ENCODE results near the gene CERS6. TPM values are rescaled to one million over a fixed set of nuclear protein-coding genes. Genes with fewer than 3 reads are reported as not detected.
"Not testable (repeated sequence)": the region's sequence is repeated elsewhere in the genome, so short reads cannot be mapped to it uniquely, and the experiment has no call there.

Gene CERS6
- total RNA-seq, 4 donors from 2014 or later, result 42.3 to 62.1 (median 50.6) TPM

GRCh38 chr2:168652997-168653921, 197.2 kb downstream of the CERS6 start:
- intact Hi-C loops (cut with DNase I; ENCODE audit: low total_unique reads) (no loop called here), in situ Hi-C loops (cut with MboI; ENCODE audit: low pct_ligation_motif_present in 1 of 4, low pct_unique_long_range_greater_than_20kb in 1 of 4, low sequenced_read_pairs in 3 of 4) (no loop called here)
- H3K27me3 ChIP-seq, result no peaks in the 10 kb centered on the region
- H3K4me1 ChIP-seq, result peaks cover 5 to 32% (median 6%) of the 10 kb centered on the region in 4 donors
- no peak overlapping the region for H3K27ac ChIP-seq
- H3K36me3 ChIP-seq, result no peaks in the 10 kb centered on the region
- WGBS, 2 donors (ENCODE audit: low coverage in 1 of 2), result 66 to 89% methylated on average over 3 of the region's 3 CpGs
- TF ChIP-seq EP300 (IDR thresholded peaks at IDR 0.05; ENCODE audit: low read depth), result no peak
- TF ChIP-seq CTCF (IDR thresholded peaks at IDR 0.05), result no peak
- TF ChIP-seq POLR2A (IDR thresholded peaks at IDR 0.05), result no peak
- no peak for TF ChIP-seq POLR2AphosphoS5 (IDR thresholded peaks at IDR 0.05)
- no peak overlapping the region for H3K4me3 ChIP-seq
- H3K9me3 ChIP-seq, result no peaks in the 10 kb centered on the region
- DNase-seq, result no peak

- H3K36me3 ChIP-seq, result no peaks in the 10 kb centered on the region
- H3K27me3 ChIP-seq, result no peaks in the 10 kb centered on the region
- intact Hi-C loops (cut with DNase I; ENCODE audit: low total_unique reads) (no loop called here), in situ Hi-C loops (cut with MboI; ENCODE audit: low pct_ligation_motif_present in 1 of 4, low pct_unique_long_range_greater_than_20kb in 1 of 4, low sequenced_read_pairs in 3 of 4) (no loop called here)
- DNase-seq, result no peak
- TF ChIP-seq EP300 (IDR thresholded peaks at IDR 0.05; ENCODE audit: low read depth) (no peak), POLR2AphosphoS5 (IDR thresholded peaks at IDR 0.05) (peak in 1 of 3 donors; percentile 16), POLR2A (IDR thresholded peaks at IDR 0.05) (no peak), CTCF (IDR thresholded peaks at IDR 0.05) (no peak)
- peak overlapping the region; percentile 22 to 65 (median 38) for H3K27ac ChIP-seq
- H3K4me3 ChIP-seq, result no peak overlapping the region
- peaks cover 0 to 26% (median 6%) of the 10 kb centered on the region in 4 donors for H3K4me1 ChIP-seq
- 54 to 60% methylated on average over 1 of the region's 1 CpG for WGBS, 2 donors (ENCODE audit: low coverage in 1 of 2)
- no peaks in the 10 kb centered on the region for H3K9me3 ChIP-seq
Measured at GRCh38 chr2:168654705-168655104, 198.6 kb downstream of the CERS6 start.

GRCh38 chr2:168655207-168655606, 199.1 kb downstream of the CERS6 start:
- H3K4me3 ChIP-seq, result no peak overlapping the region
- no peak for DNase-seq
- TF ChIP-seq CTCF (IDR thresholded peaks at IDR 0.05), result no peak
- TF ChIP-seq POLR2AphosphoS5 (IDR thresholded peaks at IDR 0.05), result no peak
- no peak for TF ChIP-seq EP300 (IDR thresholded peaks at IDR 0.05; ENCODE audit: low read depth)
- no peak for TF ChIP-seq POLR2A (IDR thresholded peaks at IDR 0.05)
- H3K9me3 ChIP-seq, result no peaks in the 10 kb centered on the region
- in situ Hi-C loops (cut with MboI; ENCODE audit: low pct_ligation_motif_present in 1 of 4, low pct_unique_long_range_greater_than_20kb in 1 of 4, low sequenced_read_pairs in 3 of 4), result no loop called here
- peak overlapping the region; percentile 22 to 65 (median 38) for H3K27ac ChIP-seq
- H3K27me3 ChIP-seq, result no peaks in the 10 kb centered on the region
- H3K36me3 ChIP-seq, result no peaks in the 10 kb centered on the region
- 97 to 100% methylated on average over 1 of the region's 1 CpG for WGBS, 2 donors (ENCODE audit: low coverage in 1 of 2)
- intact Hi-C loops (cut with DNase I; ENCODE audit: low total_unique reads), result no loop called here
- H3K4me1 ChIP-seq, result peaks cover 0 to 26% (median 6%) of the 10 kb centered on the region in 4 donors

GRCh38 chr2:168657378-168657777, 201.3 kb downstream of the CERS6 start:
- H3K36me3 ChIP-seq; DNase-seq; intact Hi-C loops (cut with DNase I; ENCODE audit: low total_unique reads); H3K27ac ChIP-seq; H3K4me3 ChIP-seq; H3K9me3 ChIP-seq; in situ Hi-C loops (cut with MboI; ENCODE audit: low pct_ligation_motif_present in 1 of 4, low pct_unique_long_range_greater_than_20kb in 1 of 4, low sequenced_read_pairs in 3 of 4); H3K27me3 ChIP-seq: not testable (repeated sequence)
- WGBS, 2 donors (ENCODE audit: low coverage in 1 of 2), result 100% methylated on average over 11 of the region's 24 CpGs; no CpG with 5 or more reads in 1 of the 2 donors
- peaks cover 0 to 26% (median 6%) of the 10 kb centered on the region in 4 donors for H3K4me1 ChIP-seq

All from transverse colon (tissue), 4 donors.